Right ventricle myocardium superior (tissue), 1 donor: ENCODE measurements around the gene PNCK. TPM values are rescaled to one million over a fixed set of nuclear protein-coding genes. Genes with fewer than 3 reads are reported as not detected.

Source experiments
- ATAC-seq: fragments of 200-7000 bp; cut with Tn5 transposase; one replicate; pipeline ENCODE4 v1.9.1; 2020; ENCODE audit warnings: mild to moderate bottlenecking; ENCODE audit not compliant: poor library complexity
- DNase-seq: peaks from one replicate; pipeline ENCODE4 v3.0.0-alpha.2; 2020
- intact Hi-C: fragments of 100-400 bp; cut with DNase I; formaldehyde crosslinking; loops from one replicate; pipeline ENCODE4 v1.11.2; 2022
- total RNA-seq: library from RNA; stranded (reverse); fragmentation: NEBNext Ultra II Directional; extraction: Animal tissue kit (Norgen Biotek cat#: 25700); gene quantifications from one replicate; pipeline ENCODE4 v1.2.1, GENCODE V29; 2021
- donor health status: DM: no; HTN: yes; CAD: no; lungs with severe emphysema.

The PNCK gene
- total RNA-seq, 1 donor from 2014 or later = 8.1 TPM

DNA sequence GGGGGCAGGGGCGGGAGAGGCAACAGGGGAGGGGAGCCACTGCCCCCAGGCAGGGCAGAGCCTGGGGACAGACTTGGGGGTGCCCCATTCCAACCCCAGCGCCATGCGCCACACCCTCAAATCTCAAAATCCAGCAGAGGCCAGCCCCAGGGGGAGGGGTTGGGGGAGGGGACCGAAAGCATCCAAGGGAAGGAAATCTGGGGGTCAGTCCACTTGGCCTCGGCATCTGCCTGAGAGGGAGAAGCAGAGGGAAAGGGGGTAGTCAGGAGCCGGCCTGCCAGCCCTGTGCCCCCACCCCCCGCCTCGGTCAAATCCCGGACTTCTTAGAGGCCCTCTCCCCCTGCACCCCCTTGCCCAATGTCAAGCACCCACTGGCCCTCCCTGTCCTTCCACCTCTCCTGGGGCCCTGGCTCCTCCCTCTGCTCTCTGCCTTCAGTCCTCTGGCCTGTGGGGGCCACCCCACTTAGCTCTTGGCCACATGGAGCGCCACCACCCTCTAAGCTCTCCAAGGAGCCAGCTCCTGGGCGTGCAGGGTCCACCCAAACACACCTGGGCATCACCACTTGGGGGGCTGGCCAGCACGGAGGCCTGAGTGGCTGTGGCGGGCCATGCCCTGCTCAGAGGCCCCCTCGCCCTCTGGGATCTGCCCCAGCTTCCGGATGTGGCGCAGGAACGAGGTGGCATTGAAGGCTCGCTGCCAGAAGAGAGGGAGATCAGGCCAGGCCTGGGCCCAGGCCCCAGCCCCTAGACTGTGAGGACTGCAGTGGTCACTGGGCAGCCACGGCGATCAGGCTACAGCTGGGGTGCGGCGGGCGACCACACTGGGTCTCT, 3.5 kb downstream of the PNCK start:
- DNase-seq = no peak
- no peak for ATAC-seq
- intact Hi-C loops = no loop called here

DNA sequence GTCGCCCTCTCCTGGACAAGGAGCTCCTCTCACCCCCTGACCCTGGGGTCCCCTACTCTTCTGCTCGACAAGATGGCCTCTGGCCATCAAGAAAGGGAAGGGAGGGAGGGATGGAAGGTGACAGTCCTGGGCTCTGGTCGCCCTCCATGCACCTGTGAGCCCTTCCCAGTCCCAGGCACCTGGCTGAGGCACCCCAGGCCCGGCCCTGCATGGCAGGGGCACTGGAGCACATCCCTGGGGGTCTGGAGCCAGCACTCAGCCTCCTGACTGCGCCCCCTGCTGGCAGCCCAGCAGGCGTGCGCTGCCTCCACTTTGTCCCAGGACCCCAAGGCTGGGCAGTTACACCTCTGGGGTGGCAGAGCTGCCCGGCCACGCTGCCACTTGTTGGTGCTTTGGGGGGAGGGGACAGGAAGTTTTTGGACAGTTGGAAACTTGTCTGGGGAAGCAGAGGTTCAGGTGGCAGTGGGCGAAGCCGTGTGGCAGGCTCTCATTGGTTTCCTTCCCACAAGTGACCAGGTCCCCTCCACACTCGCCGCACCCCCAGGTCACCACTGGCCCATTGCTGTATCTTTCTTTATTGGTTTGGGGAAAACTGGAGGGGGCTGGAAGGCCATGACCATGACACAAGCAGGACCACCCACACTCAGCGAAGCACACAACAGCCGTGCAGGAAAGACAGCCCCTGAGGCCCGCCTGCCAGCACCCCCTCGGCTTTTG, 4.3 kb downstream of the PNCK start:
- intact Hi-C loops = no loop called here
- peak; percentile 46 for ATAC-seq
- DNase-seq = no peak

DNA sequence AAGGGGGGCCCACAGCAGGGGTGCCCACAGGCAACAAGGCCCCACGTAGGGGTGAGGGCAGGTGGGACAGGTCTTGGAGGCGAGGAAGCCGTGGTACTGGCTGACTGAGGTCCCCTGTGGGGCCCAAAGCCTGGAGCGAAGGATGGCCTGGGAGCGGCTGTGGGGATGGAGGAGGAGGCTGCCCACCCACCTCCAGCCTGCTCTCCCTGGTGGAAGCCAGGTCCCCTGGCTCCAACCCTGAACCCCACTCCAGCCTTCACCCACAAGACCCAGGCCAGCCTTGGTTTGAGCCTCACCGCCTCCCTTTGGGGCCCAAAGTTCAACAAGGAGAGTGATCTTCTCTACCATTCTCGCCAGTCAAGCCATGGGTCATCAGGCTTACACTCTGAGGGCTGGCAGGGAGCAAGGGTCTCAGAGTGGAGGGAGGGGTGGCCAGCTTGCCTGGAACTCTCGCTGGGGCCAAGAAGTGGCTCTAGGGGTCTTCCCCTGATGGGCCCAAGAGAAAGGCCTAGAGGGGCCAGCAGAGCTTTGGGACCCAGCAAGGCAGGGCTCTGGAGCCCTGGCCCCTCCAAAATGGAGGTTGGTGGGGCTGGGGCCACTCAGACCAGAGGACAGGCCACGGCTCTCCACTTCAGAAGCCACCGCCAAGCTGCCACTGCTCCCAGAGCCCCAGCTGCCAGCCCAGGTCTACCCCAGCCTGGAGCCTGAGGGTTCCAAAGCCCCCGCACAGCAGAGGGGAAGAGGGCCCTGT, 5.0 kb downstream of the PNCK start:
- ATAC-seq (no peak), DNase-seq (no peak)
- intact Hi-C loops = no loop called here

DNA sequence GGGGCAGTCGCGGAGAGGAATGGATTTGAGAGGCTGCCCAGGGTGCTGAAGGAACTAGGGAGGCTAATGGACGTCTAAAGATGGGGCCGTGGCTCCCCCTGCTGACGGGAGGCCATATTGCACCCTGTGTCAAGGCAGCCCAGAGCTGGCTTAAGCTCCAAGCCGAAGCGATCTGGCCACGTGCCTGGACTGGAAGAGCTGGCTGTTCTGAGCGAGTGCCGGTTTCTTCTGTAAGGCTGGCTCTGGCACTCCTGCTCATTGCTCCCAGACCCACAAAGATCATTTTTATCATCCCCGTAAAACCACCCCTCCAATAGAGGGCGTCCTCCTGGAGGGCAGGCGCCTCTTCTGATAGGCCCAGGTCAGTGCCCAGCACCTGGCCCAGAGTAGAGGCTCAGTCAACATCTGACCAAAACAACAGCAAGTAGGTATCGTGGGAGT, 5.6 kb downstream of the PNCK start:
- intact Hi-C loops = loop anchor here (2.0 kb wide), 1 partner anchor 113 kb away; no protein-coding TSS in a partner anchor
- DNase-seq = peak; percentile 90
- ATAC-seq = peak; percentile 88

DNA sequence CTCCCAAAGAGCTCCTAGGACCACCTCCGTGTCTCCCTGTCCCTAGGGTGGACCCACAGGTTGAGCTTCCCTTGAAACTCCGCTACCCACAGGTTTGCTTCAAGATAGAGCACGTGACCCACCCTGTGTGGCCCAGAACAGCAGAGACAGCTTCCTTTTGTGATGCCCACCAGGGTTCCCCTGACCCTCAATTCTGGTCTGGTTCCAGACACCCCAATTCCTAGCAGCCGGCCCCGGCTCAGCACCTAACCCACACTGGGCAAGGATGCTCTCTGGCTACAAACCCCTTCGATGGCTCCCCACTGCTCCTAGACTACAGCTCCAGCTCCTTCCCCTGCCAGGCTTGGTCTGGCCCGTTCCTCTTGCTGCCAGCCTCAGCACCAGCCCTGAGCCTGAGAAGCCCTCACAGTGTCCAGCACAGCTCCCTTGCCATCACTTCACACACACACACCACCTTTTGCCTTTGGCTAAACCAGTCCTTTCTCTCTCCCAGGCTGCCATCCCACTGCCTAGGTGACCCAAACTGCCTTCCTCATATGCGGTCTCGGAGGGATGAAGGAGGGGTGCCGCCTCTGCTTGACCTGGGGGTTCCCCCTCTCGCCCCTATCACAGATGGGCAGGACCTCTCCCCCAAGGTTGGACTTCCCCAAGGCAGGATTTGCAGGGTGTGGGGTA, 6.2 kb downstream of the PNCK start:
- no peak for ATAC-seq
- DNase-seq = no peak
- intact Hi-C loops = loop anchor here (2.0 kb wide), 1 partner anchor 113 kb away; no protein-coding TSS in a partner anchor

DNA sequence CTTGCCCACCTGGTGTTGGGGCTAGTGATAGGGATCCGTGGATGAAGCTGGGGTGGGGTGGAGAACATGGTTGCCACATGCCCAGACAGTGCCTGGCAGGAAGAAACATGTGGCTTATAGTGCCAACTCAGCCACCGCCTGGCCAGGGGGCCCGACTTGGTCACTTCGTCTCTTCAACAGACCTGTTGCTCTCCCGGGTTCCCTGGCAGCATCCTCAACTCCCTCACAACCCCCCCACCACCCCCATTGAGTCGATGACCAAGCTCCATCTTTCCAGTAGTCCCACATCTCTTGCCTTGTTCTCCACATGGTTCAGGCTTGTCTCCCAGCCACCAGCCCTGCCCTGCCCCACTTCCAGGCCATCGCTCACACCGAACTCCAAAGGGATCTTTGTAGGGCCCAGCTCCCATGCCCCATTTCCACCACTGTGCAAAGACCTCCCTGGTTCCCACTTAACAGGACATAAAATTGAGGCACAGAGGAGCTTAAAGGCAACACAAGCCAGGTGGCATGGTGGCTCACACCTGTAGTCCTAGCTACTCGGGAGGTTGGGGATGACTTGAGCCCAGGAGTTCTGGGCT, 7.8 kb downstream of the PNCK start:
- DNase-seq (no peak), ATAC-seq (no peak)
- intact Hi-C loops = loop anchor here (2.0 kb wide), 1 partner anchor 111 kb away; no protein-coding TSS in a partner anchor

DNA sequence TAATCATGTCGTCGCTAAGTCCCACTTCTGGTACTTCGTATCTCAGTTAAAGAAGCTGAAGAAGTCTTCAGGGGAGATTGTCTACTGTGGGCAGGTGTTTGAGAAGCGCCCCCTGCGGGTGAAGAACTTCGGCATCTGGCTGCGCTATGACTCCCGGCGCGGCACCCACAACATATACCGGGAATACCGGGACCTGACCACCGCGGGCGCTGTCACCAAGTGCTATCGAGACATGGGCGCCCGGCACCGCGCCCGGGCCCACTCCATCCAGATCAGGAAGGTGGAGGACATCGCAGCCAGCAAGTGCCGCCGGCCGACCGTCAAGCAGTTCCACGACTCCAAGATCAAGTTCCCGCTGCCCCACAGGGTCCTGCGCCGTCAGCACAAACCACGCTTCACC, 11.3 kb downstream of the PNCK start:
- intact Hi-C loops = no loop called here

DNA sequence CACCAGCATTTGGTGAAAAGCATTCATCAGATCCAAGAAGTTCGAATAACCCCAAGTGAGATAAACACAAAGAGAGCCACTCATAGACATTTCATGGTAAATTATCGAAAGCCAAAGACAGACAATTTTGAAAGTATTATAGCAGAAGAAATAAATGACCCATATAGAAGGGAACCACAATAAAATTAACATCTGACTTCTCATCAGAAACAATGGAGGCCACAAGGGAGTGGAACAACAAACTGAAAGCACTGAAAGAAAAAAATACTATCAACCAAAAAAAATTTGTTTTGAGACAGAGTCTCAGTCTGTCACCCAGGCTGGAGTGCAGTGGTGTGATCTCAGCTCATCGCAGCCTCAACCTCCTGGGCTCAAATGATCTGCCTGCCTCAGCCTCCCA, 14.3 kb downstream of the PNCK start:
- intact Hi-C loops = no loop called here
- no peak for ATAC-seq

More for the DNA sequence above, 11.3 kb downstream of the PNCK start:
- DNase-seq (peak; percentile 71), ATAC-seq (no peak)

DNA sequence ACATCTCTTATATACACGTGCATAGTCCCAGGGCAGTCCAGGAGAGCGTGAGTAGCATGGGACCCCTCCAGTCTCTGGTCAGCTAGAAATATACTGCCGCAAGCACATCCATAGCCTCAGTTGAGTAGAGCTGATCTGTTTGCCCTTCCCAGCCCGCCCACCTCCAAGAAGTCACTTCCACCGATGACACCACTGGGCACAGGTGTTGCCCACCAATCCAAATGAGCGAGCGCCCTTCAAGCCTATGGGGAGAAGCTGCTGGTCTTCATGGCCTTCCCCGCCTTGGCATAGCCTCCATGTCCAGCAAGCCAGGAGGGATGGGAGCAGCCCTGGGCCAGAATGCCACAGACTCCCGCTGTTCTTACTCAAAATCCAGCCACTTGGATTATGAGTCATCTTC, 16.5 kb downstream of the PNCK start:
- intact Hi-C loops = no loop called here
- ATAC-seq = no peak
- DNase-seq = no peak

More for the DNA sequence above, 14.3 kb downstream of the PNCK start:
- DNase-seq = no peak

DNA sequence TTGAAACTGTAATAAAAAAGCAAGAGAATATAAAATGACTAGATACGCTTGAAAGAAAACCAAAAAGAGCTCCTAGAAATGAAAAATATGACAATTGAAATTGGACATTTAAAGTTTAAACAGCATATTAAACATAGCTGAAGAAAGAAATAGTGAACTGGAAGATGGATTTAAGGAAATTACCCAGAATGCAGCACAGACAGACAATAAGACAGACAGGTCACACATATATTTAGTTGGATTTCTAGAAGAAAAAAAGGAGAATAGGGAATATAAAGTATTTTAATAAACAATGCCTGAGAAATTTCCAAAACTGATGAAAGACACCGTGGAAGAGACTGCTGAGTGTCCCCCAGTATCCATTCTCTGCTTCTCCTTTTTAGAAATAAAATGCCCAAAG, 20.1 kb downstream of the PNCK start:
- ATAC-seq = no peak
- intact Hi-C loops = no loop called here
- DNase-seq = no peak

DNA sequence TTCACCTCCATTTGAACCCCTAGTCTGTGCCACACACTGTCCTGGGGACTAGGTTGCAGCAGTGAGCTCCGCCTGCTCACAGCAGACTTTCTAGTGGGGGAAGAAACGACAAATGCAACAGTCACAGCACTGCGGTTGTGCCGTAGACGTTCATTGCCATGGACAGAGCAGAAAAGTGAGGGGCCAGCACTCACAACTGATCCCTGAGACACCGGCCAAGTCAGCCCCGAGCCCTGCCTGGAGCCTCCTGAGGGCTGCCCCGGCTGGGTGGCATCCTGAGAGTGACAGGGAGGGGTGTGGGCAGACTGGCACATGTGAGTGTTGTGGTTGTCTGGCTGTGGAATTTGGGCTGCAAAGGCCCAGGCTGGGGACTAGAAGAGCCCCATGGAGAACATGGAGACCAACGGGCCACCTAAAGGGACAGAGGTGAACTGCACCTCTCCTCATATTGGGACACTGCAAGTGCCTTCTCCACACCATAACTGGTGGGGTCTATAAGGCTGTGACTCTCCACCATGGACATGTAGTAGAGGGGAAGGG, 22.0 kb downstream of the PNCK start:
- DNase-seq (no peak), ATAC-seq (no peak)
- intact Hi-C loops = no loop called here

DNA sequence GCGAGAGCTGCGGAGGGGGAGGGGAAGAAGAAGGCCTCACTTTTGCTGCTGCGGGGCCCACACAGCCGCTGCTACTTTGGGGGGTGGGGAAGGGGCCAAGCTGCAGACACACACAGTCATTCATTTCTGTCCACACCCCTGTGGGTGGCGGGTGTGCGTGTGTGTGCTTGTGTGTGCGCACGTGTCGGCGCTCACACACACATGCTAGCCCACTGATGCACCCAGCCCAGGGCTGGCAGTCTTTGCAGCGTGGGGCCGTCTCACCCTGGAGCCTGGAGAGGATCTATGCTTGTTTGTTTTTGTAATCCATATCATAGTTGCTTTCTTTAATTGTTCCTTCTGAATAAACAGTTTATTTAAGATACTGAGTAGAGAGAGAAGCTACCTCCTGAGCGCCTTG, 22.7 kb downstream of the PNCK start:
- ATAC-seq = no peak
- intact Hi-C loops = no loop called here
- DNase-seq = no peak

DNA sequence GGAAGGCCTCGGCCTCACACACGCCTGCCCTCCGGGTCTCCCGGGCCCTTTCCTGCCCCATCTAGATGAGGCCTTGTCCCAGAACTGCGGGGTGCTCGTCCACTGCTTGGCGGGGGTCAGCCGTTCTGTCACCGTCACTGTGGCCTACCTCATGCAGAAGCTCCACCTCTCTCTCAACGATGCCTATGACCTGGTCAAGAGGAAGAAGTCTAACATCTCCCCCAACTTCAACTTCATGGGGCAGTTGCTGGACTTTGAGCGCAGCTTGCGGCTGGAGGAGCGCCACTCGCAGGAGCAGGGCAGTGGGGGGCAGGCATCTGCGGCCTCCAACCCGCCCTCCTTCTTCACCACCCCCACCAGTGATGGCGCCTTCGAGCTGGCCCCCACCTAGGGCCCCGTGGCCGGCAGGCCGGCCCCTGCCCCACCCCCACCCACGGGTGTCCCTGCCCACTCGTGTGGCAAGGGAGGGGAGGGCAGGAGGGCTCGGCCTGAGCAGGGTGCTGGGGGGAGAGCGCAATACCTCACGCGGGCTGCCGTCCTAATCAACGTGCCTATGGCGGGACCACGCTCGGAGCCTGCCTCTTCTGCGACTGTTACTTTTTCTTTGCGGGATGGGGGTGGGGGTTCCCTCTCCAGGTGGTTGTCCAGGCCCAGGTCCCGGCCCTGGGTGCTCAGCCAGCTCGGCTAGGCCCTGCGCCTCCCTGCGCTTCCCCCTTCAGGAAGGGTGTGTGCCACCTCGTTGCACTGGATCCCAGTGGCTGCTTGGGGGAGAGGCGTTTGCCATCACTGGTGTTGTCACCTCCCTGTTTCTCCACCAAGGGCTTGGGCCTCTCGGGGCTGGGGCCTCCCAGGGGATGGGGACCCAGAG, 23.5 kb downstream of the PNCK start:
- DNase-seq = no peak
- intact Hi-C loops = no loop called here
- no peak for ATAC-seq

DNA sequence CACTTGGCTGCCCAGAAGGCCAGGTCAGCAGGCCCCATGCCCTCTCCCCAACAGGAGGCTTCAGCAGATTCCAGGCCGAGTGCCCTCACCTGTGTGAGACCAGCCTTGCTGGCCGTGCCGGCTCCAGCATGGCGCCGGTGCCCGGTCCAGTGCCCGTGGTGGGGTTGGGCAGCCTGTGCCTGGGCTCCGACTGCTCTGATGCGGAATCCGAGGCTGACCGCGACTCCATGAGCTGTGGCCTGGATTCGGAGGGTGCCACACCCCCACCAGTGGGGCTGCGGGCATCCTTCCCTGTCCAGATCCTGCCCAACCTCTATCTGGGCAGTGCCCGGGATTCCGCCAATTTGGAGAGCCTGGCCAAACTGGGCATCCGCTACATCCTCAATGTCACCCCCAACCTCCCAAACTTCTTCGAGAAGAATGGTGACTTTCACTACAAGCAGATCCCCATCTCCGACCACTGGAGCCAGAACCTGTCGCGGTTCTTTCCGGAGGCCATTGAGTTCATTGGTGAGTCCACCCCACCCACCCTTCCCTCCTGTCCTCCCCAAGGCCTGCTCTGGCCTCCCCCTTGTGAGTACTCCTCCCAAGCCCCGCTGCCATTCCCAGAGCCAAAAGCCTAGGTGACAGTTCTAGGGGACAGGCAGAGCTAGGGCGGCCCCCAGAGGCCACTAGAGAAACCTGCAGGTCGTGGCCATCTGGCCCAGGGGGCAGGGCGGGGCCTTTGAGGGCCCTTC, 24.3 kb downstream of the PNCK start:
- intact Hi-C loops = no loop called here
- ATAC-seq = peak; percentile 76
- DNase-seq = no peak

DNA sequence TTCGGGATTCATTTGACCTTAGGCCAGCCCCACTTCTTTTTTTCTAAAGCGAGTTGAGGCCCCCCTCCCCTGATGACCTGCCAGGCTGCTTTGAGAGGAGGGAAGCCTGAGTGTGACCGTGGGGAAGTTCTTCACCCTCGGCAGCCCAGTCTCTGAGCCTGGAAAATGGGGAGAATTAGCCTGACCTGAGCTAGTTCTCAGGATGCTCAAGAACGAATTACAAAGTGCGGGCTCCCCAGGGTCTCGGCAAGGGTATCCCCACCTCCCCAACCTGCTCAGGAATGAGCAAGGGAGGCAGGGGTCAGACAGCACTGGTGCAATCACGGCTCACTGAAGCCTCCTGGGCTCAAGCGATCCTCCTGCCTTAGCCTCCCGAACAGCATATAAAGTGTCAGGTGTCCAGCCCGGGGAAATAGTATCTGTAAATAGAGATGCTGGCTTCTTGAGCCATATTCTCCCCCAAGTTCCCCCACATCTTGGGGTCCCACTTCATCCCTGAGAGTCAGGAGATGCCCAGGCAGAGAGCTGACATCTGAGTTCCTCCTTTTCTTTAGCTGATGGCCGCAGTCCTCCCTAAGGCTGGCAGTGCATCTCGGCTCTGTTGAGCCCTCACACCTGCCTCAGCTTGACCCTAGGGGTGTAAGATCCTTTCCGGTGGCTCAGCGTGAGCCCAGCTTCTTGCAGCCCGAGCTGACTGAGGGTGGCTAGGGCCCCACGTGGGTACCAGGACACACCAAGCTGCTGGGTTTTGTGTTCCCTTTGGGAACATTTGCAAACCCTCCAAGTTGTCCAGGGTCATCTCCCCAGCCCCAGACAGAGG, 25.0 kb downstream of the PNCK start:
- intact Hi-C loops = no loop called here
- ATAC-seq = no peak
- DNase-seq = no peak
